Glomerular visceral epithelial cell (primary cell): ENCODE results near the gene SLC40A1.

ENCODE experiments used
- DNase-seq: peaks from one replicate; pipeline ENCODE4 v3.0.0-alpha.2; 2016; ENCODE audit errors: extremely low spot score

The SLC40A1 gene

DNA sequence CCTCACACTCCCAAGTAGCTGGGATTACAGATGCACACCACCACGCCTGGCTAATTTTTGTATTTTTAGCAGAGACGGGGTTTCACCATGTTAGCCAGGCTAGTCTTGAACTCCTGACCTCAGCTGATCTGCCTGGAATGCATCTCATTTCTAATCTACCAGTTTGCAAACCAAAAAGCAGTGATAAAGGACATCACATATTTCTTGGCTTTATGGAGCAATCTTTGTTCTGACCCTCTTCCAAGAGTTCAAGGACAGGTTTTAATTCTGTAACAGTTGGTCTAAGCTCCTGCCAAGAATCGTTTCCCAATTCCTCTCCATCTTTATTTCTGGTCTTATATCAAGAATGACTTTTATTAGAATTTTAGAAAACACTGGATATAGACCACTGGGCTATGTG is 67.7 kb downstream of the SLC40A1 start:
- DNase-seq = no peak

DNA sequence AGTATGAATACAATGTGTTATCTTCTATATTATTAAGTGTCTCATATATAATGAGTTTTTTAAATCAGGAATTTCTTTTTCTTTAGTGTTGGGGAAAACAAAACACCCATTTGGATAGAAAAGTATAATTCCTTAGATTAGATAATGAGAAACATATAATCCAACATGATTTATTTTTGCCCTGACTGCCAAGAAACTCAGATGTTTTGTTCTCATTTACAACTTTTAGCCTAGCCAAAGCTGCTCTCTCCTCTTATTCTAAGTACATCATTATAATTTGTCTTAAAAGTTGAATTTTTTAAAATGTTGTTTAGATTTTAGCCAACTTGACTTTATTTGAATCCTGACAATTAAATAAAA is 68.6 kb downstream of the SLC40A1 start:
- DNase-seq = no peak

DNA sequence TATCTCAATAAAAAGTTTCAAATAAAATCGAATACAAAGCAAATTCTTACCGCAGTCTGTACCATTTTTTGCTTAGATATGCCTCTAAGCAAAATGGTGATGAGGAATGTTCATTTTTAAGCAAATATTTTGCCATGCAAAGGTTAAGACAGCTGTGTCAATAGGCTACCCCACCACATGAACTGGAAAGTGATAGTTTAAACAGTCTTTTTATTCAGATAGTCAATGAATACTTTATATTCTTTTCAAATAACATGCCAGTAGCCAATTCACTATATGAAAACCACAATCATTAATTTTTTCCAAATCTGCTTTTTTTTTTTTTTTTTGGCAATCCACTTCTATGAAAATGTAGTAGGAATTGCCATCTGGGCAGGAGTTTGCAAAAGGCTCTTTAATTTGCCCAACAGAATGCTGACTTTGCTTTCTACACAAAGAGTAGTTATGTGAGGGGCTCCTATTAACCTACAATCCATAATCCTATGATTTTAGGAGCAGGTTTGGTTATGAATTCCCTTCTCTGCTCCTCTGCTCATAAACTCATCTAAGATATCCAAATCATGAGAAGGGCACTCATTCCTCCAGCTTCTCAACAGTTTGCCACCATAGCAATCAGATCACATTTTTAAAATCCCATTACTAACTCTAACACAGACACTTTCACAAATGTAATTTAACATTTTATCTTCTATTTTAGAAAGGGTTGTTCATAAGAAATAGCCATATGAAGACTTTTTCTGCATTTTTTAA is 69.2 kb downstream of the SLC40A1 start:
- no peak for DNase-seq
